HG03457 (cell line): Measurements from ENCODE around the gene SLC35B4.

ENCODE experiments used
- ATAC-seq: cut with Tn5 transposase; IDR thresholded peaks from one replicate; pipeline ENCODE4 v1.9.1; 2021; ENCODE audit warnings: moderate number of reproducible peaks; ENCODE audit not compliant: unreplicated experiment

SLC35B4 gene

GRCh38 chr7:134293002-134293740 lies 23.6 kb downstream of the SLC35B4 start:
- ATAC-seq, result peak; percentile 100

- ATAC-seq, result no peak
Observed at GRCh38 chr7:134290286-134290685, 26.4 kb downstream of the SLC35B4 start.

GRCh38 chr7:134289841-134290240 lies 26.9 kb downstream of the SLC35B4 start:
- ATAC-seq, result no peak

- no peak for ATAC-seq
Observed at GRCh38 chr7:134289423-134289822, 27.3 kb downstream of the SLC35B4 start.

- no peak for ATAC-seq
Observed at GRCh38 chr7:134287916-134288659, 28.6 kb downstream of the SLC35B4 start.

GRCh38 chr7:134284952-134285351 lies 31.8 kb downstream of the SLC35B4 start:
- no peak for ATAC-seq

GRCh38 chr7:134284011-134284410 lies 32.7 kb downstream of the SLC35B4 start:
- no peak for ATAC-seq

GRCh38 chr7:134280508-134280907 lies 36.2 kb downstream of the SLC35B4 start:
- no peak for ATAC-seq

- ATAC-seq, result no peak
Observed at GRCh38 chr7:134279898-134280297, 36.8 kb downstream of the SLC35B4 start.

- ATAC-seq, result no peak
Observed at GRCh38 chr7:134279336-134279735, 37.4 kb downstream of the SLC35B4 start.

- ATAC-seq, result no peak
Observed at GRCh38 chr7:134278502-134279153, 38.1 kb downstream of the SLC35B4 start.

- ATAC-seq, result no peak
Observed at GRCh38 chr7:134276951-134277350, 39.8 kb downstream of the SLC35B4 start.

GRCh38 chr7:134262322-134262721 lies 54.4 kb downstream of the SLC35B4 start:
- ATAC-seq, result no peak

GRCh38 chr7:134255814-134256213 lies 60.9 kb downstream of the SLC35B4 start:
- ATAC-seq, result no peak

- ATAC-seq, result no peak
Observed at GRCh38 chr7:134254311-134254710, 62.4 kb downstream of the SLC35B4 start.

GRCh38 chr7:134248196-134248595 lies 68.5 kb downstream of the SLC35B4 start:
- ATAC-seq, result no peak

- ATAC-seq, result no peak
Observed at GRCh38 chr7:134246761-134247160, 70.0 kb downstream of the SLC35B4 start.

- no peak for ATAC-seq
Observed at GRCh38 chr7:134246347-134246746, 70.4 kb downstream of the SLC35B4 start.

- no peak for ATAC-seq
Observed at GRCh38 chr7:134245253-134245652, 71.5 kb downstream of the SLC35B4 start.
